Fibroblast of lung (primary cell): ENCODE results near the gene GRID1.

ENCODE experiments used
- EZH2 ChIP-seq: IDR thresholded peaks from 2 replicates; pipeline ENCODE4 v1.5.1; 2012; ENCODE audit warnings: low read length, control low read depth, mild to moderate bottlenecking; ENCODE audit errors: missing control alignments
- TF ChIP-seq, protein P1 (sequence below), 2 donors: IDR thresholded peaks in 1 of 2; conservative IDR thresholded peaks in 1 of 2; 1 replicate in 1 of 2; 2 replicates in 1 of 2; pipeline ENCODE4 v1.5.1; 2011 to 2012; ENCODE audit warnings: low read length in 2 of 2, control low read depth in 1 of 2, inconsistent platforms in 1 of 2, low read depth in 1 of 2, mild to moderate bottlenecking in 1 of 2

DNA sequence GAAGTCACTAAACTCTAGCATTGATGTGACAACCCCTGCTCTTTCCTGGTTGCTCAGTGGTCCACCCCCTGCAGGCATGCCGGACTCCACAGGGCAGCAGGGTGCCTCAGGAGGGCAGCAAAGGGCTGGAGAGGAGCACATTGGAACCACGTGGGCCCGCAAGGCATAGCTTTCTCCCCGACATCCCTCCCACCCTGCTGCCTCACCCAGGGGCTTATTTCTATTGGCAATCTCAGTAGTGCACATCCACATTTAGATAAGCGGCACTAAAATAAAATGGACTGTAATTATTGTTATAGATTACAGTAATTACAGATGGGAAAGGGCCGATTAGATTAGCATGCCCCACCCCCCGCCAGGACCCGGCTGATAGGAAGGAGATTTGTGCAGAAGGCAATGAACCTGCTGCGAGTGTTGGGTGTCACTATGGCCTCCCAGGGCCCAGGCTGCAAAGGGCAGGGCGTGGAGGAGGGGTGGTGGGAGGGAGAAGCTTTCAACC lies 580.1 kb downstream of the GRID1 start:
- TF ChIP-seq, protein P1, sequence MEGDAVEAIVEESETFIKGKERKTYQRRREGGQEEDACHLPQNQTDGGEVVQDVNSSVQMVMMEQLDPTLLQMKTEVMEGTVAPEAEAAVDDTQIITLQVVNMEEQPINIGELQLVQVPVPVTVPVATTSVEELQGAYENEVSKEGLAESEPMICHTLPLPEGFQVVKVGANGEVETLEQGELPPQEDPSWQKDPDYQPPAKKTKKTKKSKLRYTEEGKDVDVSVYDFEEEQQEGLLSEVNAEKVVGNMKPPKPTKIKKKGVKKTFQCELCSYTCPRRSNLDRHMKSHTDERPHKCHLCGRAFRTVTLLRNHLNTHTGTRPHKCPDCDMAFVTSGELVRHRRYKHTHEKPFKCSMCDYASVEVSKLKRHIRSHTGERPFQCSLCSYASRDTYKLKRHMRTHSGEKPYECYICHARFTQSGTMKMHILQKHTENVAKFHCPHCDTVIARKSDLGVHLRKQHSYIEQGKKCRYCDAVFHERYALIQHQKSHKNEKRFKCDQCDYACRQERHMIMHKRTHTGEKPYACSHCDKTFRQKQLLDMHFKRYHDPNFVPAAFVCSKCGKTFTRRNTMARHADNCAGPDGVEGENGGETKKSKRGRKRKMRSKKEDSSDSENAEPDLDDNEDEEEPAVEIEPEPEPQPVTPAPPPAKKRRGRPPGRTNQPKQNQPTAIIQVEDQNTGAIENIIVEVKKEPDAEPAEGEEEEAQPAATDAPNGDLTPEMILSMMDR (conservative IDR thresholded peaks at IDR 0.05 in 1 of 2, IDR thresholded peaks at IDR 0.05 in 1 of 2; ENCODE audit: low read depth in 1 of 2, low read length in 2 of 2): no peak
- no peak for TF ChIP-seq EZH2
